ENCODE data around the gene RAP2B. TPM values are rescaled to one million over a fixed set of nuclear protein-coding genes. Genes with fewer than 3 reads are reported as not detected.

RAP2B gene
- total RNA-seq, 2 experiments from 2014 or later: 13.8 to 14.8 TPM

GRCh38 chr3:153129866-153130265 is 32.2 kb upstream of the RAP2B start:
- H3K4me1 Mint-ChIP-seq (ENCODE audit: low read depth): no peaks in the 10 kb centered on the region
- H3K27ac Mint-ChIP-seq: no peak overlapping the region
- H3K4me3 Mint-ChIP-seq: no peak overlapping the region
- Histone ChIP-seq H3K4me3 (ENCODE audit: low read length) (no peak overlapping the region), H3K4me1 (ENCODE audit: insufficient read depth, low read length) (no peaks in the 10 kb centered on the region), H3K27me3 (ENCODE audit: control insufficient read depth in 1 of 2, insufficient read depth in 2 of 2, low read length in 2 of 2) (no peaks in the 10 kb centered on the region), H3K27ac (ENCODE audit: low read depth in 1 of 2, low read length in 2 of 2) (no peak overlapping the region), H3K36me3 (ENCODE audit: insufficient read depth, low read length) (no peaks in the 10 kb centered on the region), H3K9me3 (ENCODE audit: control insufficient read depth in 1 of 2, insufficient read depth in 1 of 2, low read length in 2 of 2) (no peaks in the 10 kb centered on the region)
- H3K27me3 Mint-ChIP-seq: no peaks in the 10 kb centered on the region
- no peak for DNase-seq
- intact Hi-C loops (cut with DNase I, micrococcal nuclease): no loop called here
- ChIA-PET POLR2A (no interaction called here), CTCF (no interaction called here)
- no peaks in the 10 kb centered on the region for H3K36me3 Mint-ChIP-seq (ENCODE audit: low read depth)
- H3K9me3 Mint-ChIP-seq: no peaks in the 10 kb centered on the region
- ATAC-seq (ENCODE audit: poor library complexity): no peak
- TF ChIP-seq CTCF (IDR thresholded peaks at IDR 0.05): no peak

- ATAC-seq (ENCODE audit: poor library complexity) (no peak), DNase-seq (peak in 2 of 14 experiments; percentile 13 to 27)
- no peaks in the 10 kb centered on the region for H3K27me3 ChIP-seq (ENCODE audit: control insufficient read depth in 1 of 2, insufficient read depth in 2 of 2, low read length in 2 of 2)
- Mint-ChIP-seq H3K9me3 (no peaks in the 10 kb centered on the region), H3K36me3 (ENCODE audit: low read depth) (no peaks in the 10 kb centered on the region), H3K27me3 (no peaks in the 10 kb centered on the region), H3K27ac (no peak overlapping the region), H3K4me3 (no peak overlapping the region), H3K4me1 (ENCODE audit: low read depth) (no peaks in the 10 kb centered on the region)
- intact Hi-C loops (cut with DNase I, micrococcal nuclease): no loop called here
- no peaks in the 10 kb centered on the region for H3K4me1 ChIP-seq (ENCODE audit: insufficient read depth, low read length)
- POLR2A ChIA-PET: no interaction called here
- CTCF ChIA-PET: no interaction called here
- no peaks in the 10 kb centered on the region for H3K36me3 ChIP-seq (ENCODE audit: insufficient read depth, low read length)
- H3K27ac ChIP-seq (ENCODE audit: low read depth in 1 of 2, low read length in 2 of 2): no peak overlapping the region
- H3K9me3 ChIP-seq (ENCODE audit: control insufficient read depth in 1 of 2, insufficient read depth in 1 of 2, low read length in 2 of 2): no peaks in the 10 kb centered on the region
- TF ChIP-seq CTCF (IDR thresholded peaks at IDR 0.05): no peak
- no peak overlapping the region for H3K4me3 ChIP-seq (ENCODE audit: low read length)
Observed at GRCh38 chr3:153130312-153130977, 31.6 kb upstream of the RAP2B start.

- ATAC-seq (ENCODE audit: poor library complexity) (no peak), DNase-seq (no peak)
- no peak overlapping the region for H3K27ac Mint-ChIP-seq
- no peak overlapping the region for H3K27ac ChIP-seq (ENCODE audit: low read depth in 1 of 2, low read length in 2 of 2)
- H3K4me1 Mint-ChIP-seq (ENCODE audit: low read depth): peaks cover 7% of the 10 kb centered on the region
- no peak for TF ChIP-seq CTCF (IDR thresholded peaks at IDR 0.05)
- intact Hi-C loops (cut with DNase I, micrococcal nuclease): no loop called here
- no peaks in the 10 kb centered on the region for H3K9me3 ChIP-seq (ENCODE audit: control insufficient read depth in 1 of 2, insufficient read depth in 1 of 2, low read length in 2 of 2)
- no peak overlapping the region for H3K4me3 ChIP-seq (ENCODE audit: low read length)
- H3K36me3 ChIP-seq (ENCODE audit: insufficient read depth, low read length): no peaks in the 10 kb centered on the region
- POLR2A ChIA-PET: no interaction called here
- no peaks in the 10 kb centered on the region for H3K27me3 Mint-ChIP-seq
- no peaks in the 10 kb centered on the region for H3K36me3 Mint-ChIP-seq (ENCODE audit: low read depth)
- no peaks in the 10 kb centered on the region for H3K9me3 Mint-ChIP-seq
- peaks cover 4% of the 10 kb centered on the region for H3K4me1 ChIP-seq (ENCODE audit: insufficient read depth, low read length)
- H3K27me3 ChIP-seq (ENCODE audit: control insufficient read depth in 1 of 2, insufficient read depth in 2 of 2, low read length in 2 of 2): no peaks in the 10 kb centered on the region
- no peak overlapping the region for H3K4me3 Mint-ChIP-seq
- CTCF ChIA-PET: no interaction called here
Observed at GRCh38 chr3:153137626-153138025, 24.4 kb upstream of the RAP2B start.

Data from CD4-positive, alpha-beta T cell (primary cell).